WI38 (cell line): ENCODE results near the gene DNMT3A.

Experiments
- H3K4me3 ChIP-seq: 2 replicates; pipeline ENCODE4 v1.5.1; 2011; ENCODE audit warnings: low read depth, mild to moderate bottlenecking, control low read depth, low read length
- TF ChIP-seq, protein P1 (sequence below): IDR thresholded peaks from 2 replicates; pipeline ENCODE4 v1.5.1; 2012; ENCODE audit warnings: low read depth, mild to moderate bottlenecking, control low read depth, low read length

The DNMT3A gene

GRCh38 chr2:25376750-25377621 lies 35.3 kb upstream of the DNMT3A start:
- TF ChIP-seq, protein P1, sequence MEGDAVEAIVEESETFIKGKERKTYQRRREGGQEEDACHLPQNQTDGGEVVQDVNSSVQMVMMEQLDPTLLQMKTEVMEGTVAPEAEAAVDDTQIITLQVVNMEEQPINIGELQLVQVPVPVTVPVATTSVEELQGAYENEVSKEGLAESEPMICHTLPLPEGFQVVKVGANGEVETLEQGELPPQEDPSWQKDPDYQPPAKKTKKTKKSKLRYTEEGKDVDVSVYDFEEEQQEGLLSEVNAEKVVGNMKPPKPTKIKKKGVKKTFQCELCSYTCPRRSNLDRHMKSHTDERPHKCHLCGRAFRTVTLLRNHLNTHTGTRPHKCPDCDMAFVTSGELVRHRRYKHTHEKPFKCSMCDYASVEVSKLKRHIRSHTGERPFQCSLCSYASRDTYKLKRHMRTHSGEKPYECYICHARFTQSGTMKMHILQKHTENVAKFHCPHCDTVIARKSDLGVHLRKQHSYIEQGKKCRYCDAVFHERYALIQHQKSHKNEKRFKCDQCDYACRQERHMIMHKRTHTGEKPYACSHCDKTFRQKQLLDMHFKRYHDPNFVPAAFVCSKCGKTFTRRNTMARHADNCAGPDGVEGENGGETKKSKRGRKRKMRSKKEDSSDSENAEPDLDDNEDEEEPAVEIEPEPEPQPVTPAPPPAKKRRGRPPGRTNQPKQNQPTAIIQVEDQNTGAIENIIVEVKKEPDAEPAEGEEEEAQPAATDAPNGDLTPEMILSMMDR: peak; percentile 83
- H3K4me3 ChIP-seq: peak overlapping the region; percentile 37

- TF ChIP-seq, protein P1: no peak
- H3K4me3 ChIP-seq: no peak overlapping the region
These were observed 34.3 kb upstream of the DNMT3A start for GRCh38 chr2:25375989-25376545.

DNA sequence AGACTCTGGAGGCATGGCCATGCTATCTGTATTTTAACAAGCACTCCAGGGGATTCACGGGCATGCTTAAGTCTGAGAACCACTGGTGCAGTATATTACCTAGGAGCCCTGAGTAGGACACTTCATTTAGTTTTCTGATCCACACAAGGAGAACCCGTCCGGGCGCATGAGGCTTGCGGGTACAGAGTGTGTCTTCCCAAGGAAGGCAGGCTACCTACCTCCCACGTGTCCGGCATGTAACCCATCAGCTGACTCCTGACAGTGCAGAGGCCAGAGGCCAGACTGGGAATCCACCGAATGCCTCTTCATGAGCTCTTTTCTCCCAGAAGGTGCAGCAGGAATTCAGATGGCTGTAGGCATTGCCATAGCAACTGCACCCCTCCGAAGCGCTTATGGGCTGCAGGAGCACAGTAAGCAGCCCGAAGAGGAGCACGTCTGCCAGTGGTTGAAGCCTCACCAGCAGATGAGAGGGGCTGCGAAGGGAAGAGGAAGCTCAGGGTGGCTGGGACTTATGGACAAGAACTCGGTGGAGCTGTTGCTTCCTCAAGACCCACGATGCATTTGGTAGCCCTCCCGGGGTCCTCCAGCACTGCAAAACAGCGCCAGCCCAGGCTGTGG lies 33.8 kb upstream of the DNMT3A start:
- TF ChIP-seq, protein P1: no peak
- no peak overlapping the region for H3K4me3 ChIP-seq

GRCh38 chr2:25374827-25375226 lies 33.1 kb upstream of the DNMT3A start:
- no peak overlapping the region for H3K4me3 ChIP-seq
- TF ChIP-seq, protein P1: no peak

DNA sequence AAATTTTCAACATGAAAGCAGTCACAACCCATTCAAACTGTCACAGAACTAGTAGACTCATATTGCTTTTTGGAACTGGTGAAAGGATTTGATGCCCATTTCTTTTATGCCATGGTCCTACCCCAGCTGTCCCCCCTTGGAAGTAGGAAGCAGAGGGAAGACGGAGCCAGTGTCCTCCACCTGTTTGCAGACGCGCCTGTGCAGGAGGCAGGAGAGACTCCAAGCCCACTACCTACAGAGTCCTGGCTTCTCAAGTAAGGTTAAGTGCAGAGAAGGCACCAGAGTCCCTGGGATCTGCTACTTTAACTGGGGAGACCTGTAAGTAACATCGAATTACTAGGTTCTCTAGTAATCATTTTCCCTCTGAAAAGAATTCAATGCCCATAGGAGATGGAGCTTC lies 32.7 kb upstream of the DNMT3A start:
- TF ChIP-seq, protein P1: no peak
- H3K4me3 ChIP-seq: no peak overlapping the region

- no peak overlapping the region for H3K4me3 ChIP-seq
- TF ChIP-seq, protein P1: no peak
These were observed 31.7 kb upstream of the DNMT3A start for GRCh38 chr2:25373269-25373981.
